IPS DF 4.7 (cell line): ENCODE measurements around the gene SOS2.
"Not testable (repeated sequence)": the region's sequence is repeated elsewhere in the genome, so short reads cannot be mapped to it uniquely, and the experiment has no call there.

Experiments
- DNase-seq: peaks from one replicate; pipeline ENCODE4 v3.0.0-alpha.2; 2013; ENCODE audit warnings: low spot score; ENCODE audit errors: extremely low read depth

The SOS2 gene

DNA sequence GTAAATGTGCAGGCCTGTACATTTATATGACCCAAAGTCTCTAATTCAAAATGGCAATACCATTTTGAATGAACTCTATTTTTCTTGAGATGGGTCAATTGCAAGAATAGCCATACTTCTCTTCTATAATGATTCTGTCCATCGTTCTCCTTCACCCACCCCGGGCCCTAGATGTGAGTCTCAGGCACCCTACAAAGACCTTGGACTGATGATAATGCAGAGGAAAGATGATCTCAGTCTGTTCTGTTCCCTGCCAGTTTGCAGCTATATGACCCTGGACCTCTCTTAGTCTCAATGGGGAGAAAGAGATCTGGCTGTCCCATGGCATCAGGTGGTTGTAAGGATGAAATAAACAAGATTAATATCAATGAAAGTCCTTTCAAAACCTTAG, 145.1 kb downstream of the SOS2 start:
- no peak for DNase-seq

- DNase-seq = no peak
Observed at GRCh38 chr14:50085570-50086320, 145.6 kb downstream of the SOS2 start.

DNA sequence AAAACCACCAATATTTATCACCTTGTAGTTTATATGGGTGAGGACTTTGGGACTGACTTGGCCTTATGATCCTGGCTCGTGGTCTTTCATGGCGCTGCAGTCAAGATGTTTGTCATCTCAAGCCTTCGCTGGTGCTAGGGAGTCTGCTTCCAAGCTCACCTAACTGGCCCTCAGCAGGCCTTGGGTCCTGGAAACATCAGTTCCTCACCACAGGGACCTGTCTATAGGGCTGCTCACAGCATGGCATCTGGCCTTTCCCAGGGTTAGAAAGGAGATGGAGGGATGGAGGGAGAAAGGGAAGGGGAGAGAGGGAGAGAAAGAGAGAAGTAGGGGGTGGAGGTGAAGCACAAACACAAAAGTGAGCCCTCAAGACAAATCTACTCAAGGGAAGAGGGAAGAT, 146.7 kb downstream of the SOS2 start:
- DNase-seq = no peak

GRCh38 chr14:50083467-50084337, 147.7 kb downstream of the SOS2 start:
- DNase-seq = no peak

DNA sequence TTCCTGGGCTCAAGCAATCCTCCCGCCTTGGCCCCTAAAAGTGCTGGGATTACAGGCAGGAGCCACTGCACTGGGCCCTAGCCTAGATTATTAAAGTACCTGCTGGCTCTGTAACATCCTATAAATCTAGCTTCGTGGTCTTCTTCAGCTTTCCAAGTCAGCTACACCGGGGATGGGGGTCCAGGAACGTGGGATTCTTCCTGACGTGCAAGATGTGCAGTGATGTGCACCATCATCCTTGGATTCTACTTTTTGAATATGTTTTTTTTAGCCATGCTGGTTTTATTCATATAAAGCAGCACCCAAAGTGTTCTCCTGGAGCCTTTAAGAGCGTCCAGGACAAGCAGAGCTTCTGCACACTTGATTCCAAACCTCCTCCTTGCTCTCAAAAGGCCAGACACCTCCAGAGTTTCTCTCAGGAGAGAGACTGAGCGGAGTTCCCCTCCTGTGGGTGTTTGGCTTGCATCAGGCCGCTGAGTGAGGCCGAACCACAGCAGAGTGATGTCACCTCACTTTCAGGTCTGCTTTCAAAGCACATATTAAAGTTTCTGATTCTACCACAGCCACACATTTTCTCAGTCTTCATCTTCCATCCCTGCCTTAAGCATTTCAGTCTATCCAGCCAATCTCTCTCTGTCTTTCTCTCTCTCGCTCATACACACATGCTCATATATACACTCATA, 148.5 kb downstream of the SOS2 start:
- DNase-seq = no peak

GRCh38 chr14:50082308-50082742, 149.1 kb downstream of the SOS2 start:
- DNase-seq = no peak

DNA sequence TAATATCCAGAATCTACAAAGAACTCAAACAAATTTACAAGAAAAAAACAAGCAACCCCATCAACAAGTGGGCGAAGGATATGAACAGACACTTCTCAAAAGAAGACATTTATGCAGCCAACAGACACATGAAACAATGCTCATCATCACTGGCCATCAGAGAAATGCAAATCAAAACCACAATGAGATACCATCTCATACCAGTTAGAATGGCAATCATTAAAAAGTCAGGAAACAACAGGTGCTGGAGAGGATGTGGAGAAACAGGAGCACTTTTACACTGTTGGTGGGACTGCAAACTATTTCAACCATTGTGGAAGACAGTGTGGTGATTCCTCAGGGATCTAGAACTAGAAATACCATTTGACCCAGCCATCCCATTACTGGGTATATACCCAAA, 152.3 kb downstream of the SOS2 start:
- not testable (repeated sequence) for DNase-seq

GRCh38 chr14:50073663-50074062, 157.7 kb downstream of the SOS2 start:
- DNase-seq = not testable (repeated sequence)

GRCh38 chr14:50072395-50072794, 159.0 kb downstream of the SOS2 start:
- DNase-seq = no peak

DNA sequence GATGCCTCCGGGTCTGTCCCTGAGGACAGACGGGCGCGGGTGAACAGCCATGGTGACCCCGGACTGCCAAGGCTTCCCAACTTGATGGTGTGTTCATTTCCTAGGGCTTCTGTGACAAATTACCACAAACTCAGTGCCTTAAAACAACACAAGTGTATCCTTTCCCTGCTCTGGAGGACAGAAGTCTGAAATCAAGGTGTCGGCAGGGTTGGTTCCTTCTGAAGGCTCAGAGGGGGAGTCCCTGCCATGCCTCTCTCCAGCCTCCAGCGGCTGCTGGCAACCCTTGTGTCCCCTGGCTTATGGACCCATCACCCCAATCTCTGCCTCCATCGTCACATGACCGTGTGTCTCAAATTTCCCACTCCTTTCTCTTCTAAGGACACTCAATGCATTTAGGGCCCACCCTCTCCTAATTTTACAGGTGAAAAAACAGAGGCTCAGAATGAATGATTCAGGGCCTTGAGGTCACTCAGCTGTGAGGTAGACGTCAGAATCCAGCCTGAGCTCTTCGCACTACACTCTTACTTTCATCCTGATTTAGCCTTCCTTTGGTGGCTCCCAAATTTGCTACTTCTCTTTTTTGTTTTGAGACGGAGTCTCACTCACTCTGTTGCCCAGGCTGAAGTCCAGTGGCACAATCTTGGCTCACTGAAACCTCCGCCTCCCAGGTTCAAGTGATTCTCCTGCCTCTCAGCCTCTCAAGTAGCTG, 160.4 kb downstream of the SOS2 start:
- no peak for DNase-seq

GRCh38 chr14:50070230-50070629, 161.1 kb downstream of the SOS2 start:
- no peak for DNase-seq

DNA sequence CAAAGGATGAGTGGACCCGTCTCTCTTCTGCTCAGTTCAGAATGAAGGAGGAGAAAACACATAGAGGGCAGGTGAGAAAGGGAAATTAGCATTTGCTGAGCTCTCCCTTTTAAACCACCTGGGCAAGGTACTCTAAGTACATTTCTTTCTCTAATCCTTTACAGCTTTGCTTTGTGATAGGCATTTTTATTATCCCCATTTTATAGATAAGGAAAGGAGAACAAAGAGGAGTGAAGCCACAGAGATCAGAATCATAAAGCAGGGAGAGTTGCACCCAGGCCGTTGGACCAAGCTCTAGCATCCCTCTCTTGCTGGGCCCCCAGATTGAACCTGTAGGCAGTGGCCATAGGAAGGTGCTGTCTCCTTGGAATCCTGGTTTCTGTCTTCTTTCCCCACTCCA, 162.1 kb downstream of the SOS2 start:
- no peak for DNase-seq

GRCh38 chr14:50068496-50068895, 162.9 kb downstream of the SOS2 start:
- no peak for DNase-seq

GRCh38 chr14:50067723-50068495, 163.5 kb downstream of the SOS2 start:
- DNase-seq = no peak
